ENCODE measurements around the gene ATXN2.
"Not testable (repeated sequence)": the region's sequence is repeated elsewhere in the genome, so short reads cannot be mapped to it uniquely, and the experiment has no call there.

ATXN2 gene

GRCh38 chr12:111555313-111555712, 43.8 kb downstream of the ATXN2 start:
- H3K9me3 ChIP-seq (ENCODE audit: control insufficient read depth, low read length); H3K4me3 ChIP-seq (ENCODE audit: insufficient read depth, low read depth, low read length); H3K27me3 ChIP-seq (ENCODE audit: control insufficient read depth, insufficient read depth, low read length, poor library complexity, severe bottlenecking); H3K4me1 ChIP-seq (ENCODE audit: control insufficient read depth, insufficient read depth, low read length); H3K27ac ChIP-seq (ENCODE audit: insufficient read depth, low read depth, low read length, poor library complexity, severe bottlenecking); H3K36me3 ChIP-seq (ENCODE audit: control insufficient read depth, insufficient read depth, low read length): not testable (repeated sequence)
- 92 to 100% methylated on average over 3 of the region's 3 CpGs for WGBS, 2 experiments

- 96% methylated on average over 8 of the region's 8 CpGs for WGBS, 2 experiments
- Histone ChIP-seq H3K27me3 (ENCODE audit: control insufficient read depth, insufficient read depth, low read length, poor library complexity, severe bottlenecking) (no peaks in the 10 kb centered on the region), H3K9me3 (ENCODE audit: control insufficient read depth, low read length) (no peaks in the 10 kb centered on the region), H3K4me3 (ENCODE audit: insufficient read depth, low read depth, low read length) (no peak overlapping the region), H3K4me1 (ENCODE audit: control insufficient read depth, insufficient read depth, low read length) (no peaks in the 10 kb centered on the region), H3K36me3 (ENCODE audit: control insufficient read depth, insufficient read depth, low read length) (peaks cover 18% of the 10 kb centered on the region), H3K27ac (ENCODE audit: insufficient read depth, low read depth, low read length, poor library complexity, severe bottlenecking) (no peak overlapping the region)
Observed at GRCh38 chr12:111546758-111547383, 52.2 kb downstream of the ATXN2 start.

- no peak overlapping the region for H3K27ac ChIP-seq (ENCODE audit: insufficient read depth, low read depth, low read length, poor library complexity, severe bottlenecking)
- WGBS, 2 experiments, result 92 to 97% methylated on average over 2 of the region's 2 CpGs
- no peaks in the 10 kb centered on the region for H3K4me1 ChIP-seq (ENCODE audit: control insufficient read depth, insufficient read depth, low read length)
- H3K36me3 ChIP-seq (ENCODE audit: control insufficient read depth, insufficient read depth, low read length), result peaks cover 18% of the 10 kb centered on the region
- H3K9me3 ChIP-seq (ENCODE audit: control insufficient read depth, low read length), result no peaks in the 10 kb centered on the region
- H3K27me3 ChIP-seq (ENCODE audit: control insufficient read depth, insufficient read depth, low read length, poor library complexity, severe bottlenecking), result no peaks in the 10 kb centered on the region
- no peak overlapping the region for H3K4me3 ChIP-seq (ENCODE audit: insufficient read depth, low read depth, low read length)
Observed at GRCh38 chr12:111546171-111546570, 52.9 kb downstream of the ATXN2 start.

GRCh38 chr12:111544032-111544431, 55.1 kb downstream of the ATXN2 start:
- 100% methylated on average over 1 of the region's 1 CpG for WGBS, 2 experiments
- Histone ChIP-seq H3K4me3 (ENCODE audit: insufficient read depth, low read depth, low read length) (no peak overlapping the region), H3K9me3 (ENCODE audit: control insufficient read depth, low read length) (no peaks in the 10 kb centered on the region), H3K27me3 (ENCODE audit: control insufficient read depth, insufficient read depth, low read length, poor library complexity, severe bottlenecking) (no peaks in the 10 kb centered on the region), H3K4me1 (ENCODE audit: control insufficient read depth, insufficient read depth, low read length) (no peaks in the 10 kb centered on the region), H3K36me3 (ENCODE audit: control insufficient read depth, insufficient read depth, low read length) (peaks cover 18% of the 10 kb centered on the region), H3K27ac (ENCODE audit: insufficient read depth, low read depth, low read length, poor library complexity, severe bottlenecking) (no peak overlapping the region)

- 84 to 94% methylated on average over 2 of the region's 2 CpGs for WGBS, 2 experiments
Observed at GRCh38 chr12:111532751-111533150, 66.4 kb downstream of the ATXN2 start.

DNA sequence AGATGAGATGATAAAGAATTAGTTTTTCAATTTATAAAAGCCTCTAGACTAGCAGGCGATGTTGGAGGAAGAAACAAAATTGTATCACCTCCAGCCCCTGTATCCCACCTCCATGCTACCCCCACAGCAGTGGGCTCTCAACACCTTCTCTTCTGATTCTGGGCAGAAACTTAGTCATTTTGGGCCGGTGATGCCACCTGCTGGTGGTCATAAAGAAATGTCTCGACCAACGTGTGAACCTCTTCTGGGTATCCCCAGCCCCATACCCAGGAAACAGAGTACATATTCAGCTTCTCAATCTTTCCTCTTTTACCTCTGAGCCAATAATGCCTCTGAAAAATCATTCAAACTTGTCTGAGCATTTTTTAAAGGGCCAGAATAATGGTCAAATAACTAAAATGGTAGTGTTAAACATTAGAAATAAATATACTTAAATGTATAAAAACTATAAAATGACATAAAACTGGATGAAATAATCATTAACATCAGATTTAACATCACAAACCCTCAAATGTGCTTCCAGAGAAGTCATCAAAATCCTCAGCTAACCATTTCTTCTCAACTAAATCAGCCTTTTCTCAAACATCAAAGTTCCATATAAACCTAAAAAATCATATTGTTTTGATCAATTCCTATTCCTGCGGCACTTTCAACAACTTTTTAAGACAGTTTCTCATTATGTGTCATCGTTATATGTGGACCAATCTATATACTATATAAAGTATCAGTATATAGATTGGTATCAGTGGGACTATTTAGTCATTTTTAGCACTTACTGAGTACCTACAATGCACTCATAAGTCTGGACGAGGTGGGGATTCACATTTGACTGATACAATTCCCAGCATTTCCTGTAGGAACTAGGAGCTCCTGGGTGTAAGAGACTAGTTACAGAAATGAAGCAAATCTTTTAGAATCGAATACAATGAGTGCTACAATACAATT, 69.4 kb downstream of the ATXN2 start:
- Histone ChIP-seq H3K4me1 (ENCODE audit: control insufficient read depth, insufficient read depth, low read length) (no peaks in the 10 kb centered on the region), H3K9me3 (ENCODE audit: control insufficient read depth, low read length) (no peaks in the 10 kb centered on the region), H3K36me3 (ENCODE audit: control insufficient read depth, insufficient read depth, low read length) (peaks cover 8% of the 10 kb centered on the region), H3K27ac (ENCODE audit: insufficient read depth, low read depth, low read length, poor library complexity, severe bottlenecking) (no peak overlapping the region), H3K27me3 (ENCODE audit: control insufficient read depth, insufficient read depth, low read length, poor library complexity, severe bottlenecking) (no peaks in the 10 kb centered on the region), H3K4me3 (ENCODE audit: insufficient read depth, low read depth, low read length) (no peak overlapping the region)
- 57 to 65% methylated on average over 7 to 8 of the region's 8 CpGs for WGBS, 2 experiments

More at GRCh38 chr12:111532751-111533150, 66.4 kb downstream of the ATXN2 start:
- H3K4me1 ChIP-seq (ENCODE audit: control insufficient read depth, insufficient read depth, low read length), result no peaks in the 10 kb centered on the region
- no peak overlapping the region for H3K27ac ChIP-seq (ENCODE audit: insufficient read depth, low read depth, low read length, poor library complexity, severe bottlenecking)
- no peaks in the 10 kb centered on the region for H3K9me3 ChIP-seq (ENCODE audit: control insufficient read depth, low read length)
- no peaks in the 10 kb centered on the region for H3K27me3 ChIP-seq (ENCODE audit: control insufficient read depth, insufficient read depth, low read length, poor library complexity, severe bottlenecking)
- H3K36me3 ChIP-seq (ENCODE audit: control insufficient read depth, insufficient read depth, low read length), result peaks cover under 1% of the 10 kb centered on the region
- no peak overlapping the region for H3K4me3 ChIP-seq (ENCODE audit: insufficient read depth, low read depth, low read length)

- 89 to 95% methylated on average over 4 to 5 of the region's 5 CpGs for WGBS, 2 experiments
Observed at GRCh38 chr12:111523587-111524167, 75.4 kb downstream of the ATXN2 start.

GRCh38 chr12:111521801-111522200, 77.3 kb downstream of the ATXN2 start:
- no peak overlapping the region for H3K27ac ChIP-seq (ENCODE audit: insufficient read depth, low read depth, low read length, poor library complexity, severe bottlenecking)
- no peak overlapping the region for H3K4me3 ChIP-seq (ENCODE audit: insufficient read depth, low read depth, low read length)
- 100% methylated on average over 2 of the region's 2 CpGs for WGBS, 2 experiments

More at GRCh38 chr12:111523587-111524167, 75.4 kb downstream of the ATXN2 start:
- Histone ChIP-seq H3K27ac (ENCODE audit: insufficient read depth, low read depth, low read length, poor library complexity, severe bottlenecking) (no peak overlapping the region), H3K4me3 (ENCODE audit: insufficient read depth, low read depth, low read length) (no peak overlapping the region), H3K36me3 (ENCODE audit: control insufficient read depth, insufficient read depth, low read length) (peaks cover 31% of the 10 kb centered on the region), H3K27me3 (ENCODE audit: control insufficient read depth, insufficient read depth, low read length, poor library complexity, severe bottlenecking) (no peaks in the 10 kb centered on the region), H3K9me3 (ENCODE audit: control insufficient read depth, low read length) (no peaks in the 10 kb centered on the region), H3K4me1 (ENCODE audit: control insufficient read depth, insufficient read depth, low read length) (no peaks in the 10 kb centered on the region)

DNA sequence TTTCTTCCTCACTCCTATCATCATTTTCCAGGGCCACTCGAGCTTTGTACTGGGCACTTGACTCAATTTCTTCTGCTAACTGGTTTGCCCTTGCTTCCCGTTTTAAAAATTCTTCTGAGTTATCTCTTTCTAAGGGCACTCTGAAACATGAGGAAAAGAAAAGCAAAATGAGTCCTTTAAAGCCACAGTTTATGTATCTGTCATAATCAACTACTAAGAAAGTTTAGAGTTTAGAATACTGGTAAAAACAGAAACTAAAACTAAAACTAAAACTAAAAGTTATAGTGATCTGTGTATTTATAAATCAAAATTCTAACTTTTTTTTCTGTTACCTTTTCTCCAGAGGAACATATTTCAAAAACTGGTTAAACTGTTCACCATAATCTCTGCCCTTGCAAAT, 79.2 kb downstream of the ATXN2 start:
- Histone ChIP-seq H3K9me3 (ENCODE audit: control insufficient read depth, low read length) (no peaks in the 10 kb centered on the region), H3K27ac (ENCODE audit: insufficient read depth, low read depth, low read length, poor library complexity, severe bottlenecking) (no peak overlapping the region), H3K4me3 (ENCODE audit: insufficient read depth, low read depth, low read length) (no peak overlapping the region), H3K36me3 (ENCODE audit: control insufficient read depth, insufficient read depth, low read length) (peaks cover 25% of the 10 kb centered on the region), H3K27me3 (ENCODE audit: control insufficient read depth, insufficient read depth, low read length, poor library complexity, severe bottlenecking) (no peaks in the 10 kb centered on the region), H3K4me1 (ENCODE audit: control insufficient read depth, insufficient read depth, low read length) (no peaks in the 10 kb centered on the region)
- WGBS, 2 experiments, result 94 to 96% methylated on average over 2 of the region's 2 CpGs

More at GRCh38 chr12:111521801-111522200, 77.3 kb downstream of the ATXN2 start:
- Histone ChIP-seq H3K27me3 (ENCODE audit: control insufficient read depth, insufficient read depth, low read length, poor library complexity, severe bottlenecking) (no peaks in the 10 kb centered on the region), H3K4me1 (ENCODE audit: control insufficient read depth, insufficient read depth, low read length) (no peaks in the 10 kb centered on the region), H3K9me3 (ENCODE audit: control insufficient read depth, low read length) (no peaks in the 10 kb centered on the region), H3K36me3 (ENCODE audit: control insufficient read depth, insufficient read depth, low read length) (peaks cover 28% of the 10 kb centered on the region)

DNA sequence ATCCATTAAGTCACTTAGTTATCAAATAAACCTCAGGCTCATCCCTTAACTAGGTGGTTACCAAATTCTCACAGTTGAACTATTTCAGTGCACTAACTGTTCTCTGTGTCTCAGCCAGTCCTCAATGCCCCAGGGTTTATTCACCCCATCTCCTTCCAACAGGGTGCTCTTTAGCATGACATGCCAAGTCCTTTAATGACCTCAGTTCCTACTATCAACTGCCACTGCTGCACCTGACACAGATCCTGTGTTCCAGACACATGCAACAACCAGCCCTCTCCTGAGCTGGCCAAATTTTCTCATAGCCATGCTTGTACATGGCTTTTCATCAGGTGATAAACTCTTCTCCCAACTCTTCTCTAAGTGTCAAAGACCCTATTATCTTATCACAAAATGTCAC, 80.0 kb downstream of the ATXN2 start:
- peaks cover 17% of the 10 kb centered on the region for H3K36me3 ChIP-seq (ENCODE audit: control insufficient read depth, insufficient read depth, low read length)
- no peak overlapping the region for H3K4me3 ChIP-seq (ENCODE audit: insufficient read depth, low read depth, low read length)
- no peak overlapping the region for H3K27ac ChIP-seq (ENCODE audit: insufficient read depth, low read depth, low read length, poor library complexity, severe bottlenecking)
- H3K9me3 ChIP-seq (ENCODE audit: control insufficient read depth, low read length), result no peaks in the 10 kb centered on the region
- H3K4me1 ChIP-seq (ENCODE audit: control insufficient read depth, insufficient read depth, low read length), result no peaks in the 10 kb centered on the region
- H3K27me3 ChIP-seq (ENCODE audit: control insufficient read depth, insufficient read depth, low read length, poor library complexity, severe bottlenecking), result no peaks in the 10 kb centered on the region

Measured in ectodermal cell (in vitro differentiated cells).